Activated CD4-positive, alpha-beta T cell treated with anti-CD3 and anti-CD28 coated beads, Interleukin-2, Interleukin-6, amounts not matched to agents 100 ng/mL and 50 ng/mL, durations not matched to agents 16 hours and 8 hours (primary cell): ENCODE measurements around the gene MGMT.

Experiments
- DNase-seq: peaks from one replicate; pipeline ENCODE4 v3.0.0-alpha.2; 2020

MGMT gene

DNA sequence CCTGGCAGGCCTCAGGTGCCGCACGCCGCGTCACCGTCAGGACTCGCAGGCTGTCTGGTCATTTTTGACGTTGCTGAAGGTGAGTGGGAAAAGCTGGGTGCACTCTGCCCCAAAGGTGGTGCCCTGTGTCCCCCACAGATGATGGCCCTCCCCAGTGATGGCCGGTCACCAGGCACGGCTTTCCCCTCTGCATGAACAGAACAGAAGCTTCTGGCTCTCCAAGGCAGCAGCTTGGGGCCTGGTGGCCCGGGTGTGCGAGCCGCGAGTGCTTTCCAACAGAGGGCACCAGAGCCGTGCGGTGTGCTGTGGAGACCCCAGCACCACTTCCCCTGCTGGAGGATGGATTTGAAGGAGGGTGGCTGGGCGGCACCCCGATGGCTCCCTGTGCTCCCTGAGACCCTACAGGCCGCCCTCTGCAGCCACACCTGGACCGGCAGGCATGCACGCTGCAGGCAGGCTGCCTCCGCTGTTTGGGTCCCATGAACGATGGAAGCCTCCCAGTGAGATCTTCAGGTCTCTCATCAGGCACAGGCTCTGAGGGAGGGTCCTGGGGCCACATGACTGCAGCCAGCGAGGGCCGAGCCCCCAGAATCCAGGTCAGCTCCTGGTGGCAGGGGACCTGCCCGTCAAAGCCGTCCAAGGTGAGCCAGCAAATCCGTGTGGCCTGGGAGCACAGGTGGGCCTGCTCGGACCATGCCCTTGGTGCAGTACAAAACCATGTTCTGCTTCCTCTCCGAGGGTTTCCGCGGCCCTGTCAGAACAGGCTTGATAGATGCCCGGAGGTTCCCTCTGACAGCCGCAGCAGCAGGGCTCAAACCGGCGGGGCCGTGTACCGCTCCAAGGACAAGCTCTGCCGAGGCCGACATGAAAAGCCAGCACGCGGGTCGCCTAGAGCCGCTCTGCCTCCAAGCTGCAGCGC lies 301.7 kb downstream of the MGMT start:
- DNase-seq: no peak

DNA sequence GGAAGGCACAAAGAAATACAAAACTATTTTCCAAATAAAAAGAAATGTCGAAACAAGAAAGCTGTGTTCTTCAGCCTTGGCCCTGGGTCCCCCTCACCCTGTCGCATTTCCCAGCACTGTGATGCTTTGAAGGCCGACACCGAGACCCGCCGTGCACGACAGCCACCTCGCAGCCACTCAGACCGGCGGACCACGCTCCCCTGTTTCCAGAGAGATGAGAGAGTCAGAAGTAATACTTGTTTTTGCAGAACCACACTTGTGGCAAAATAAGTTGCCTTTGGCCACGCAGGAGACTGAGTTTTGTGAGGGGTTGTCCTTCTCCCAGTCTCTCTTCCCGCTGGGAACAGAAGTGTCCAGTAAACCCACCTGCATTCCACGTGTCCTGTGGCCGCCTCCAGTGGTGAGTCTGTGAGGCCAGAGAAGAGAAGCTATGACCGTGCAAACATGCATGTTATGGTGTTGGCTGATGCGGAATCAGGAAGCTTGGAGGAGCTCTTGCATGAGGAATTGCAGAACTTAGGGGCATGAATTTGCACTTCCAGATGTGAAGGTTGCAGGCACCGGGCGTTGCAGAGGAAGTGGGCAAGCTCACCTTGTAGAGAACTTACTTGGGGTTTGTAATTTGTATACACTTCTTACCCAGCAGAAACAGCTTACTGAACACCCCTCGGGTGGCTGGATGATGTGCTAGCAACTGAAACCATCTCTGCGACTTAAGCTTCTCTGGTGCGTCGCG lies 302.5 kb downstream of the MGMT start:
- DNase-seq: no peak

DNA sequence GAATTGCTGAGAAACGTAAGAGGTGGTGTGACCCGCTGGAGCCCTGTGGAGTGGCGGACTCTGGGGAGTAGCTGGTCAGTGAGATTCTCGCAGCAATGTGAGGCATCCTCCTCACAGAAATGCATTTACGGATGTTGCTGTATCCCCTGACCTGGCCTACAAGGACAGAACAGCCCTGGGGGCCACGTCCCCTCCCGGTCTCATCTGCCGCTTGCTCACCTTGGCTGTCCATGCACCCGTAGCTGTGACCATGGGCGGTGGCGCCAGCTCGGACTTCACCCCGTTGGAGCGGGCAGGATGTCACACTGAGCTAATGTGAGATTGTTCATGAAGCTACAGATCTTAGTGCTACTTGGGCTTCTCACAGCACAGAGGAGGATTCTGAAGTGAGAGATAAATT lies 303.2 kb downstream of the MGMT start:
- DNase-seq: no peak

GRCh38 chr10:129771024-129771423 lies 304.0 kb downstream of the MGMT start:
- no peak for DNase-seq

DNA sequence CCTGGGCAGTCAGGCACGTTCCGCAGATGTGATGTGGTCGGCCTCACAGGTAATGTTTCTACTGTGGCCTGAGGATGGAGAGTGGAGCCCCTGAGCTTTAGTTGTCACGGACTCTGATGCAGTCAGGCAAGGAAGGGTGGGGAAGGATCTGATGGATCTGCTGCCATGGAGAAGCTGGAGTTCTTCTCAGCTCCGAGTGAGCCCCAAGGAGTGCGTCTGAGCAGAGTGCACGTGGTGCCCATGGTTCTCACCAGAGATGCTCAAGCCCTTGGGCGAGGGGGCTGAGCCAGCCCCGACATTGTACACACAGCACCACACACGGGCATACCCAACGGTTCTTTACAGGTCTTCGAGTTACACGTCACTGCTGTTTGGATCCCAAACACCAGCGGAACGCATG lies 304.5 kb downstream of the MGMT start:
- DNase-seq: no peak

DNA sequence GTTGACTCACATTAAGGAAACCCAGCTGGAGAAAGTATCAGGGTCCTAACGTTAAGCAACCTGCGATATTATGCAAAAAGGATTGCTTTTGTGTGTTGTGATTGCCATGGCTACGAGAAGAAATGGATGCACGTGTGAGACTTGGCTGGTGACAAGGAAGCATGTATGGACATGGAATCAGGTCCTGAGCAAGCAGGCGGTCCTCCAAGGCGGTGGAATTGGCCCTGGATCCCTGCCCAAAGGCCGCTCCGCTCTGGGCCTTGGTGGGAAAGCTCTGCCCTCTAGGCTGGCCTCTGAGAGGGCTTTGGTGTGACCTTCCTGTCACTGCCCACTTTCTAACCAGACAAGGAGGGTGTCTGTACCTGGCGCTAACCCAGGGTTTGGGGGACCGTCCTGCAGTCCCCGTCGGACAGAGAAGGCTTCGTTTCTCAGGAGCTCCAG lies 305.0 kb downstream of the MGMT start:
- DNase-seq: no peak

GRCh38 chr10:129772468-129773358 lies 305.7 kb downstream of the MGMT start:
- DNase-seq: no peak

DNA sequence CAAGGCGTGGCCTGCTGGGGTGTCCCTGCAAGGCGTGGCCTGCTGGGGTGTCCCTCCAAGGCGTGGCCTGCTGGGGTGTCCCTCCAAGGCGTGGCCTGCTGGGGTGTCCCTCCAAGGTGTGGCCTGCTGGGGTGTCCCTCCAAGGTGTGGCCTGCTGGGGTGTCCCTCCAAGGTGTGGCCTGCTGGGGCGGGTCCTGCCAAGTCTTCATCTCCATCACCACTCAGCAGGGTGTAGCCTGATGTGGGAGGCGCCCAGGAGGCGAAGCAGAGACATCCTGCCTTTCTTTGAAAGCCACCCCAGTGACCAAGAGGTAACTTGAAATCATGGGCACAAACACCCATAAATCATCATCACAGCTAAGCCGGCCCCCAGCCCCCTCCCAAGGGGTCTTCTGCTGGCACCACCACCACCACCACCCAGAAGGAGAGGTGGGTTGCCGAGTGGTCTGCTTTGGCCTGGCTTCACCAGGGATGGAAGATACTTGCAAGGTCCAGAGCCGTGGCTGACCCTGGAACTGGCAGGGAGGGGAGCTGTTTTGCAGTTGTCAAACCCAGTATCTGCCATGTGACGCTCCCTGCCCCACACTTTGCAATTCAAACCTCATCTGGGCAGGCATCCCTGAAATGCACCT lies 306.4 kb downstream of the MGMT start:
- no peak for DNase-seq

DNA sequence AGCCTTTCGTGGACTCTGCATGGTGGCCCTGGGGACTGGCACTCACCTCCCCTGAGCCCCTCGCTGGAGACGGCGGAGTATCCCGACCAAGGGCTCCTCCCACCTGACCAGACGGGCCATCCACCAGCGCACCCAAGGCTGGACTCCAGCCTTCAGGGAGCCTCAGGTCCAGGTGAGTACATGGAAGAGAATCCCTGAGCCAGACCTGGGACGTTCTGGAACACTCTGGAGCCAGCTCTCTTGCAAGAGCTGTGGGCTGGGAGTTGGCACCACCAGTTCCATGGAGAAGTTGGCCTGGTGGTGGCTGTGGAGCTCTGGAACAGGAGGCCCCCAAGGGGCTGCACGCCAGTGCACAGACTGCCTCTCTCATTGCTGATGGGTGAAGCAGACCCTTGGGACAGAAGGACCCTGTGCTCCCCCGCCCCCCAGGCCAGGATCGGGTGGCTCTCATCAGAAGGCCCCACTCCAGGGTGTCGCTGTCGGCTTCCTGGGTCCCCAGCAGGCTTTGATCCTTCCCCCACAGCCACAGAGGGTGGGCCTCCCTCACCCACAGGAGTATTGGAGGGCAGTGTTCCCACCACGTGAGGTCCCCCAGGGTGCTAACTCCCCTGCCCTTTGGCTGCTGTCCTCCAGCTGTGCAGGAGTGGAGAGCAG lies 307.2 kb downstream of the MGMT start:
- DNase-seq: no peak

DNA sequence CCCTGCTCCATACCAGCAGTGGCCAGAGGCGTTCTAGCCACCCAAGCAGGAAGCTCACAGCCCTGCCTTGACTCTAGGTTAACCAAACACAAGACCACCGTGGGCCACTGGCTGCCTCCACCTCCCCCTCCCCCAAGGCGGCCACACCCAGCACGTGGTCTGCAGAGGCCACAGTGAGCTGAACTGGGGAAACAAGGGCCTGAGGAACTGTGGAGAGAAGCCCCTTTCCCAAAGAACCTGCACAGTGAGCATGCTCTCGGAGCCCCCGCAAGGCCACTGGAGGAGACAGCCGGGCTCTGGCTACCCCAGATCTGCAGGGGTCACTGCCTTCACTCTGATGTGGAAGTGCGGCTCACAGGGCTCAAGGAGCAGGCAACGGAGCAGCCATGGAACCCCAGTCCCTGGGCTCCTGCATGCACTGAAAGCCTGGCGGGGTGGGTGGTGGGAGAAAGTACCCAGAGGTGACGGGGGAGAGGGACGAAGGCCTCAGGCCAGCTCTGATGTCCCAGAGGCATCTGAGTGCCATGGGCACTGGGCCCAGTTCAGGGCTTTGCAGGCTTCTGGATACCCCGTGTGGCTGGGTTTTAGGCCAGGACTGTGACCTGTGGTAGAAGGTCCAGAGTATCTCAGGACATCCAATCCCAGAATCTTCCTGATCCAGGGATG lies 307.8 kb downstream of the MGMT start:
- DNase-seq: no peak

GRCh38 chr10:129775681-129776080 lies 308.6 kb downstream of the MGMT start:
- DNase-seq: no peak

GRCh38 chr10:129777687-129778086 lies 310.6 kb downstream of the MGMT start:
- DNase-seq: no peak

- DNase-seq: no peak
These were observed 311.5 kb downstream of the MGMT start for GRCh38 chr10:129778571-129778970.

GRCh38 chr10:129779126-129780111 lies 312.4 kb downstream of the MGMT start:
- DNase-seq: no peak

GRCh38 chr10:129780198-129780597 lies 313.2 kb downstream of the MGMT start:
- no peak for DNase-seq

DNA sequence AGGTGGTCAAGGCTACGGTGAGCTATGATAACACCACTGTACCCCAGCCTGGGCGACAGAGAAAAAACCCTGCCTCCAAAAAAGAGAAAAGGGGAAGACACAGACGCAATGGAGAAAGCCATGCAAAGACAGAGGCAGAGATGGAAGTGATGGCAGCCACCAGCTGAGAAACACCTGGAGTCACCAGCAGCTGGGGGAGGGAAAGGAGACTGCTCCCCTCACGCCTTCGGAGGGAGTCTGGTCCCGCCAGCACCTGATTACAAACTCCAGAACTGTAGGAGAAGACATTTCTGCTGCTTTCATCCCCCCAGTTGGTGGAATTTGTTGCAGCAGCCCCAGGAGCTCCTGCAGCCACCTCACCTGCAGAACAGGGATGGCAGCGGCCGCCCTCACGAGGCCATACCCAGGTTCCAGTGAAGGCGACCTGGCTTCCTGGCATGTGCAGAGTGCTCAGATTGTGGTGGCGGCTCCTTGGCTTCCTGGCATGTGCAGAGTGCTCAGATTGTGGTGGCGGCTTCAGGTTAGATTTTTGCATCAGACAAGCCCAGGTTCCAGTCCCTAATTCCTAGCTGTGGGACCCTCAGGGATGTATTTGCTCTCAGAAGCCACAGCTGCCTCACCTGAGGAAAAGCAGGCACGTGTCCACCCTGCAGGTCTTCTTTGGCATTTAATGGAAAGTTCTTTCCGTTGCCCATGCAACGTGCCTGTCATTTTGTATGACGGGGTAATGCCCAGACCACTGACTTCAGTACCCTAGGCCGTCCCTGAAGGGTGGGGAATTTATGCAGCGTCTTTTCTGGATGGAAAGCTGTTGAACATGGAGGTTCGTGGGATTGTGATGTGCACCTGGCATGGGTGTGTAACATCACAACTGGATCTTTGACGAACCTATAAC lies 314.1 kb downstream of the MGMT start:
- DNase-seq: no peak

DNA sequence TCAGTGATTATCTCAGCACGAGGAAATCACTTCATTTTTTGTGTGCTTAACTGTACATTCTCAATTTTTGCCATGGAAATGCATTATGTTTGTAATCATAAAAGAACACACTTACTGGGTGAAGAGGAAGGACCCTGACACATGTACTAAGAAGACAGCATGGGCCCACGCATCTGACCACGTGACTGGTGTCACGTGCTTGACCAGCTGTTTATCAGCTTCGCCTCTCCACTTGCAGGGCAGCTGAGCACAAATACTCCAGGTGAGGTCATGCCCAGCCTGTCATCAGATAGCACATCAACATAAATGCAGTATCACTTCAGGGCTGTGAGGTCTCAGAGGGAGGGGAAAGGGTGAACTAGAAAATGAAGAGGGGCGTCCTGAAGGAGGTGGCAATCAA lies 317.2 kb downstream of the MGMT start:
- DNase-seq: no peak

GRCh38 chr10:129784891-129785290 lies 317.9 kb downstream of the MGMT start:
- no peak for DNase-seq

DNA sequence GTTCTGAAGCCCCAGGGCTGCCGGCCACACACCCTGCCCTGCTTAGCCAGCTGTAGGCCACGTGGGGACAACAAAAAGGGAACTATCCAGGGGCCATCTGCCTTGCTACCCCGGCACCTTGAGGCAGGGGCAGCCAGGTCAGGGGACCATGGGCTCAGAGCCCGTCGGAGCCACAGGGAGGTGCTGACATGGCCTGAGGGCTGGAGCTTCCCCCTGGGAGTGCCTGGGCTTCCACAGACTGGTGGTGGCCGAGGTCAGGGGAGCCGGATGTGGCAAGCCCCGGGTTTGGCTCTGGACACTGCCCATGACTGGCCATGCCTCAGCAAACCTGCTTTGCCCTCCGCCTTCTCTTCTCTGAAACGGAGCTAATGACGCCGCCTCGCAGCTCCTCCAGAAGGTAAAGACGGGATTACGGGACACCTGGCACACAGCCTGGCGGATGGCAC lies 318.5 kb downstream of the MGMT start:
- no peak for DNase-seq
